Panc1 (cell line): ENCODE data around the gene NOP14. TPM values are rescaled to one million over a fixed set of nuclear protein-coding genes. Genes with fewer than 3 reads are reported as not detected.

Experiments
- ATAC-seq: fragments of 200-7000 bp; cut with Tn5 transposase; 2 replicates; pipeline ENCODE4 v1.9.1; 2020; ENCODE audit warnings: mild to moderate bottlenecking, moderate library complexity
- BruUV-seq: library from RNA; stranded (reverse); fragments of 400-500 nt; replicated peaks from 2 replicates; lab custom pipeline; 2021; lab: Mats Ljungman, UMichigan
- CTCF ChIA-PET: fragments of 300-600 bp; sonication (Branson Sonifier 250); formaldehyde crosslinking; loops from one replicate; lab custom pipeline; 2022; ENCODE audit warnings: antibody characterized with exemption; lab: Charles Lee
- POLR2A ChIA-PET: fragments of 300-600 bp; sonication (Branson Sonifier 250); formaldehyde crosslinking; loops from one replicate; lab custom pipeline; 2022; ENCODE audit warnings: antibody characterized with exemption; lab: Charles Lee
- DNase-seq: peaks from one replicate; pipeline ENCODE4 v3.0.0-alpha.2; 2010; ENCODE audit warnings: low read depth, low spot score
- H3K27ac ChIP-seq: 2 replicates; pipeline ENCODE4 v1.5.1; 2011; ENCODE audit warnings: mild to moderate bottlenecking, low read length, inconsistent platforms
- H3K27me3 ChIP-seq: fragments of 200-500 bp; sonication (Bioruptor generic); 2 replicates; pipeline ENCODE4 v1.6.0; 2014; ENCODE audit warnings: low read length, inconsistent platforms; ENCODE audit not compliant: control insufficient read depth, insufficient read depth
- H3K36me3 ChIP-seq: fragments of 200-500 bp; sonication (Bioruptor generic); 2 replicates; pipeline ENCODE4 v1.5.1; 2014; ENCODE audit warnings: inconsistent platforms, mild to moderate bottlenecking, low read length, moderate library complexity; ENCODE audit not compliant: control insufficient read depth, insufficient read depth
- H3K4me1 ChIP-seq: 2 replicates; pipeline ENCODE4 v1.5.1; 2011; ENCODE audit warnings: inconsistent platforms, mild to moderate bottlenecking, low read length, moderate library complexity; ENCODE audit not compliant: control insufficient read depth, insufficient read depth
- H3K4me3 ChIP-seq, 2 experiments: 2 replicates each; pipeline ENCODE4 v1.5.1; 2011 to 2012; ENCODE audit warnings: low read depth in 2 of 2, low read length in 2 of 2, mild to moderate bottlenecking in 2 of 2, inconsistent platforms in 1 of 2, moderate library complexity in 1 of 2
- H3K9me3 ChIP-seq: fragments of 200-500 bp; sonication (Bioruptor generic); 2 replicates; pipeline ENCODE4 v1.5.1; 2014; ENCODE audit warnings: low read depth, mild to moderate bottlenecking, inconsistent platforms, low read length, moderate library complexity; ENCODE audit not compliant: control insufficient read depth, insufficient read depth
- CTCF ChIP-seq: fragments of 450-650 bp; IDR thresholded peaks from 2 replicates; pipeline ENCODE4 v1.5.1; 2017; ENCODE audit warnings: mild to moderate bottlenecking
- POLR2AphosphoS5 ChIP-seq: IDR thresholded peaks from 2 replicates; pipeline ENCODE4 v1.6.1; 2012; ENCODE audit warnings: mild to moderate bottlenecking, low read depth, low read length, moderate library complexity
- REST ChIP-seq, 2 experiments: IDR thresholded peaks; 2 replicates each; pipeline ENCODE4 v1.6.1; 2011 to 2012; ENCODE audit warnings: low read depth in 2 of 2, control low read depth in 1 of 2, low read length in 1 of 2, mild to moderate bottlenecking in 1 of 2, moderate library complexity in 1 of 2; ENCODE audit not compliant: insufficient read depth in 1 of 2
- SIN3A ChIP-seq: IDR thresholded peaks from 2 replicates; pipeline ENCODE4 v1.6.1; 2012; ENCODE audit warnings: low read depth, mild to moderate bottlenecking, low read length, moderate library complexity, borderline replicate concordance; ENCODE audit not compliant: insufficient read depth
- TCF7L2 ChIP-seq: IDR thresholded peaks from 2 replicates; pipeline ENCODE4 v1.6.1; 2011; ENCODE audit warnings: mild to moderate bottlenecking, low read depth, low read length, inconsistent platforms
- in situ Hi-C: cut with HindIII; loops from 2 replicates; pipeline ENCODE4 v1.10.0; 2016; ENCODE audit warnings: low sequenced_read_pairs, low pct_unique_long_range_greater_than_20kb
- intact Hi-C: fragments of 100-400 bp; cut with micrococcal nuclease; formaldehyde crosslinking; loops from one replicate; pipeline ENCODE4 v1.10.0; 2022; ENCODE audit not compliant: unreplicated experiment
- total RNA-seq: library from RNA; stranded (reverse); gene quantifications from one replicate; pipeline ENCODE4 v1.2.1, GENCODE V29; 2021; ENCODE audit not compliant: unreplicated experiment

The NOP14 gene
- total RNA-seq, 1 experiment from 2014 or later: 32.9 TPM

- no peaks in the 10 kb centered on the region for H3K36me3 ChIP-seq
- no peak for DNase-seq
- no peak overlapping the region for H3K27ac ChIP-seq
- intact Hi-C loops (no loop called here), in situ Hi-C loops (no loop called here)
- no peak overlapping the region for H3K4me3 ChIP-seq
- ChIA-PET POLR2A (no interaction called here), CTCF (no interaction called here)
- H3K27me3 ChIP-seq: no peaks in the 10 kb centered on the region
- TSS peak; percentile 86 for BruUV-seq
- H3K9me3 ChIP-seq: no peaks in the 10 kb centered on the region
- peaks cover 16% of the 10 kb centered on the region; the same call in 1 of the 2 replicates for H3K4me1 ChIP-seq
- ATAC-seq: no peak
- TF ChIP-seq POLR2AphosphoS5 (no peak), TCF7L2 (no peak), SIN3A (no peak), REST (IDR thresholded peaks at IDR 0.05; ENCODE audit: insufficient read depth in 1 of 2, low read depth in 2 of 2, low read length in 1 of 2) (no peak), CTCF (no peak)
Measured at GRCh38 chr4:2929469-2929868, 33.7 kb downstream of the NOP14 start.

DNA sequence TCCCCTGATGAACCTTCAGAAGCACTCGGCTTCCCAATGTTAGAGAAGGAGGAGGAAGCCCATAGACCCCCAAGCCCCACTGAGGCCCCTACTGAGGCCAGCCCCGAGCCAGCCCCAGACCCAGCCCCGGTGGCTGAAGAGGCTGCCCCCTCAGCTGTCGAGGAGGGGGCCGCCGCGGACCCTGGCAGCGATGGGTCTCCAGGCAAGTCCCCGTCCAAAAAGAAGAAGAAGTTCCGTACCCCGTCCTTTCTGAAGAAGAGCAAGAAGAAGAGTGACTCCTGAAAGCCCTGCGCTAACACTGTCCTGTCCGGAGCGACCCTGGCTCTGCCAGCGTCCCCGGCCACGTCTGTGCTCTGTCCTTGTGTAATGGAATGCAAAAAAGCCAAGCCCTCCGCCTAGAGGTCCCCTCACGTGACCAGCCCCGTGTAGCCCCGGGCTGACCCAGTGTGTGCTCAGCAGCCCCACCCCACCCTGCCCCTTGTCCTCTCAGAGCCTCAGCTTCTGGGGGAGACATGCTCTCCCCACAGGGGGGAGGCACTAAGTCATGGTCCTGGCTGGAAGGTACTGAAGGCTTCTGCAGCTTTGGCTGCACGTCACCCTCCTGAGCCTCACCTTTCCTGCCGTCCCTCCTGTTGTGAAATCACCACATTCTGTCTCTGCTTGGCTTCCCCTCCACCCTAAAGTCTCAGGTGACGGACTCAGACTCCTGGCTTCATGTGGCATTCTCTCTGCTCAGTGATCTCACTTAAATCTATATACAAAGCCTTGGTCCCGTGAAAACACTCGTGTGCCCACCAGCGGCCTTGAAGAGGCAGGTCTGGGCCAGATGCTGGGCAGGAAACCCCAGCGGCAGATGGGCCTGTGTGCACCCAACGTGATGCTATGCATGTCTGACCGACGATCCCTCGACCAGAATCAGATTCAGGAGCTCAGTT lies 34.7 kb downstream of the NOP14 start:
- Histone ChIP-seq H3K4me1 (peaks cover 16% of the 10 kb centered on the region; the same call in 1 of the 2 replicates), H3K4me3 (no peak overlapping the region), H3K9me3 (no peaks in the 10 kb centered on the region), H3K27me3 (no peaks in the 10 kb centered on the region), H3K27ac (no peak overlapping the region), H3K36me3 (no peaks in the 10 kb centered on the region)
- DNase-seq: no peak
- intact Hi-C loops: no loop called here
- CTCF ChIA-PET: no interaction called here
- BruUV-seq: no TSS peak
- no peak for ATAC-seq
- POLR2A ChIA-PET: no interaction called here
- TF ChIP-seq TCF7L2: no peak
- no peak for TF ChIP-seq SIN3A
- no peak for TF ChIP-seq POLR2AphosphoS5
- TF ChIP-seq REST (IDR thresholded peaks at IDR 0.05; ENCODE audit: insufficient read depth in 1 of 2, low read depth in 2 of 2, low read length in 1 of 2): no peak
- TF ChIP-seq CTCF: no peak
- in situ Hi-C loops: no loop called here
